Measurements from ENCODE around the gene KRT77.
"Not testable (repeated sequence)": the region's sequence is repeated elsewhere in the genome, so short reads cannot be mapped to it uniquely, and the experiment has no call there.

KRT77 gene

DNA sequence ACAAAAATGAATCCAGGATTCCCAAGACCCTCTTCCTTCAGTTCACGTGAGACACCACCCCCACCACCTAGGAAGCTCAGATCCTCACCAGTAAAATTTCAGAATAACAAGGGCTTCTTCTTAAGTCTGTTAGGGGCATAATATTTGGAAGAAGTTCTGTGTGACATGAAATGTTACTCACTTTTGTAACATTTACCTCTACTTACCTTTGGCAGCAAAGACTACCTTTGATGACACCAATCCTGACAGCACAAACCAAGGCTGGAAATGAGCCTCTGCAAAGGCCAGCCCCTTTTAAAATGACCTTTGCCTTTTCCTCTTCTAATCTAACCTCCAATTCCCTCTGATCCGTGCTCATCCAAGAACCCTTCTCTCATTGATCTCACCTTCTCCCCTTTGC is 19.4 kb upstream of the KRT77 start:
- no peak for DNase-seq (ENCODE audit: low spot score)

DNA sequence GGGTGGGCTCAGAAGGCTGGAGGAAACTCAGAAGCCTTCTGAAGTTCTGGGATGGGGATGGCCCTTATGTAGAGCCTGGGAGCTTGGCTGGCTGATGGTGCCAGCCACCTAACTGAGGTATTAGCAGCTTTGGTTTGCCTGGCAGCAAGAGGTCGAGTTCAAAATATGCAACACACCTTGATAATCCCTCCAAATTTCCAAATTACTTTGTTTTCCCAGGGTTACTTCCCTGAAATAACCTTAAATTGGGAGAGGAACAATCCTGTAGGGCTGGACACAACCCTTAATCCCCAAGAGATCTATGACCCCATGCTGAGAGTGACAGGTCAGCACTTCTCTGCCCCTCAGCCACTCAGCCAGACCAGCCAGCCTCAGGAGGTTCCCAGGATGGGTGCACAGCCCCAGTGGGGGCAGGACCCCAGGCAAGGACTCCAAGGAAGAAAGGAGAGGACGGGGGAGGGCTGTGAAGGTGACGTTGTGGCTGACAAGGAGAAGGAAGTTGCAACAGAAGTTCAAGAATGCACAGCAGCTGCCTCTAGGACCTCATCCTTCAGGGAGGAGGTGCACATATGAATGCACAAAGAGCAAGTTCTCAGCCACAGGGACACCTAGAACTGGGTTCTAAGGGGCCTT is 18.6 kb upstream of the KRT77 start:
- DNase-seq (ENCODE audit: low spot score) = no peak

- no peak for DNase-seq (ENCODE audit: low spot score)
Observed at GRCh38 chr12:52720365-52720886, 17.1 kb upstream of the KRT77 start.

GRCh38 chr12:52716061-52716460 is 12.7 kb upstream of the KRT77 start:
- no peak for DNase-seq (ENCODE audit: low spot score)

GRCh38 chr12:52715416-52715815 is 12.1 kb upstream of the KRT77 start:
- no peak for DNase-seq (ENCODE audit: low spot score)

DNA sequence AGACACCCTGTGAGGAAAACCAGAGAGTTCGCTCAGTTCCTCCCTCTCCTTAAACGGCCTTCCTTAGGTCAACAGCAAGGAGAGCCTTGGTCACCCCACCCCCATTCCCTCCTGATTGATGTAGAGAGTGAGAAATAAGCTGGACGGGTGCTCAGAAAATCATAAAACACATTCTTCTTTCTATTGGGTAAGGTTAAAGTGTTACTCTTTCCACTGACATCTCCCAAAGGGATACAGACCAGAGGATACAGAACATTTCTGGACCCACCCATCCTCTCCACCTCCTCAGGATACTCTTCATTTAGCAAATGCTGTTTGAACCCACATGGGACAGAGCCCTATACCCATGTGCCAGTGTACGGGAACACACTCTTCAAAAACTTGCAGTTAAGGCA is 11.6 kb upstream of the KRT77 start:
- DNase-seq (ENCODE audit: low spot score) = no peak

DNA sequence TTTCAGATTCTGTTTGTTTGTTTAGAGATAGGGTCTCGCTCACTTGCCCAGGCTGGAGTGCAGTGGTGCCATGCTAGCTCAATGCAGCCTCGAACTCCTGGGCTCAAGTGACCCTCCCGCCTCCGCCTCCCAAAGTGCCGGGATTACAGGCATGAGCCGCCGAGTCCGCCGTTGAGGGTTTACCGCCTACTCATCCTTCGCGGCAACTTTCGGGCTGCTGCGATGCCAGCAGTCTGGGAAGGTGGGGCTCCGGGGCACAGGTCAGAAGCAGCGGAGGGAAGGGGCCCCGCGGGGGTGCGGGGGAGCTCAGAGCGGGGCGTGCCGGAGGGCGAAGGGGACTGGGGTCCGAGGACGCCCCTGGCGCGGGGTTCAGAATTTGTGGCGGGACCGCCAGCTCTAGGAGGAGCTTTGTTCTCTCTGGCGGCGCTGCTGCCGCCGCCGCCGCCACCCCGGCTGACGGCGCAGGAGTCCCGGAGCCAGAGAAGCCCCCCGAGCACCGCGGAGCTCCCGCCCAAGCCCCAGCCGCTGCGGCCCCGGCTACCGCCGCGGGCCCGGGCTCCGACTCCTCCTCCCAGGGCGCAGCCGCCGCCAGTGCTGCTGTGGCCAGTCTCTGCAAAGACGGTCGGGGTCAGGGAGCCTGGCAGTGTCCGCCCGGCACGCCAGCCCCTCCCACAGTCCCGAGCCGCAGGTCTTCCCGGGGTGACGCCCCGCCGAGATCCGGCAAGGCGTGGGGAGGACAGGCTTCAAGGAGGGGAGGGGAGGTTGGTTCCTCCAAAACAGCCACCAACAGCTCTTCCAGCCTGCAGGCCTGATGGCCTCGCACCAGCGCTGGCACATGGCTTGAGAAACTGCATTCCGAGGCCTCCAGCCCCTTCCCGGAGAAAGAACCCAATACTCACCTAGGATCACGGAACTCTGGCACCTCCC is 10.9 kb upstream of the KRT77 start:
- DNase-seq (ENCODE audit: low spot score) = no peak

- DNase-seq (ENCODE audit: low spot score) = not testable (repeated sequence)
Observed at GRCh38 chr12:52712122-52712521, 8.8 kb upstream of the KRT77 start.

DNA sequence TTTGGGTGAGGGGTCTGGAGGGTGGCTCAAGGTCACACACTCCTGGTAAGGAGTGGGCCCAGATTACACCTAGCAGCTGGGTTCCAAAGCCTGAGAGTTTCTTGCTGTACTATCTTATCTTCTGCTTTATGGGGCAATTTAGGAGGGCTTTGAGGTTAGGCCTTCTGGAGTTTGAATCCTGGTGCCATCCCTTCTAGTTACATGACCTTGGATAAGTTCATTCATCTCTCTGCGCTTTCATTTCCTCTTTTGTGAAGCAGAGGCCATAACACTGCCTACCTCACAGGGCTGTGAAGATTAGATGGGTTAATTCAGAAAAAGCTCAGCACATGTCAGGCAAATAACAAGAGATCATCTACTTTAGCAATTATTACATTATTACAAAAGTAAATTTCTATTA is 7.4 kb upstream of the KRT77 start:
- DNase-seq (ENCODE audit: low spot score) = no peak

DNA sequence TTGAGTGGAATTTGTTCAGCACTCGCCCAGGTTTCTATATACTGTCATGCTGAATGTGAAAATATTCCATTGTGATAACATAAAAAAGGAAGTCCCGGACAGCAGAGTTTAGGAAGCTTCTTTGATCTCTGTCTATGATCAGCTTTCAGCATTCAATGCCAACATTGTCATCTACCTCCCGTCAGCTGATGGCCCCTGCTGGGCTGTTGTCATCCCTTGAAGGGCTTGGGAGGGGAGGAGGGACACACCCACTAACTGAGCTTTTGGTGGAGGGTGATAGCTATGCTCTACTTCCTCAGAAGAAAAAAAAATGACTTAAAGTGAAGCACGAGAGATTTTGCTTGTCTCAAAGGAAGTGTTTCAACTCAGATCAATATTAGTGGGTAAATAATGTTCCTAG is 4.7 kb upstream of the KRT77 start:
- no peak for DNase-seq (ENCODE audit: low spot score)

DNA sequence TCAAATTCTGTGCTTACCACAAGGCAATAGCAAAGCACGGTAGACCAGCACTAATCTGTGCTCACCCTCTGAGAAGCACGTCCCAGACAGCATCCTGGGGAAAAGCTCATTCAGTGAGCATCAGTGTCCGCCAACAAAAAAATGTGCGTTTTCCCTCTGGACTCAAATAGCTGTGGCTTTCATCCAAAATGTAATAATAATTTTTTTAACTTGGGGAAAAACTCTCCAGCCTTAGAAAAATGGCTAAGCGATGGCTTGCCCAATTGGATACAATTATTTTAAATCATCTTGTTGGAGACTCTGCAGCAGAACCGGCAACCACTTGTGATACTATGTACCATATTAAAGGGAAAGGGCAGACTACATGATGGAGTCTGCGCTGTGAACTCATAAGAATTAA is 1.1 kb upstream of the KRT77 start:
- DNase-seq (ENCODE audit: low spot score) = no peak

DNA sequence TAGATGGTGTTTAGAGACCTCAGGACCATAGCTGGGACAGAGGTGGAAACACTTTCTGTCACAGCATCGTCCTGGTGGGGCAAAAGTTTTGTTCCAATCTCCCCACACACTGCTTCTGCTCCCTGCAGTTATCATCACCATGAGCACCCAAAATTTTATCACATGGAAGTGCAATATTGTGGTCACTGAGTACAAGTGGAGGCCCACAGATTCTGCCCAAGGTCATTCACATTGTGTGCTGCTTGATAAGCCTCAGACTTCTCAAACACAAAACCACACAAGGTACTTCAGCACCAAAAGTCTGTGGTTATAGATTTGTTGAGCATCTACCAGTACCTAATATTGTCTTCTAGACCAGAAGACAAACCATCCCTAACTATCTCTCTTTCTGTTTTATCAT is 554 bp upstream of the KRT77 start:
- DNase-seq (ENCODE audit: low spot score) = no peak

GRCh38 chr12:52702338-52702737 is 986 bp downstream of the KRT77 start:
- no peak for DNase-seq (ENCODE audit: low spot score)

DNA sequence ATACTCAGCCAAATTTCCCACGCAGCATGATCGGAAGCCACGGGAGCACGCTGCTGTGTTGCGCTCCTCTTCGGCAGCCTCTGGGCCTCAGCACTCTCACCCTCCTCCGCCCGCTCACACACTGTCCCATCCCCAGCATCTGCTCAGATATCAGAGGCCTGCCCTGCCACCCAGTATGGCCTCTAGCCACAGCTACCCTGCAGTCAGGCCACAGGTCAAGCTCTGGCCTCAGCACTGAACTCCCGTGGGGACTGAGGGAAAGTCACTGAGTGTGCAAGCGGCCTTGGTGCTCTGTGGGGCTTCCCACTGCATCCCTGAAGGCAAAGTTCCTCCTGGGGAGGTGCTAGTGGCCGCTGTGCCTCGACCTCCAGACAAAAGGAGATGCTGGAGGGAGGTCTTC is 2.0 kb downstream of the KRT77 start:
- no peak for DNase-seq (ENCODE audit: low spot score)

DNA sequence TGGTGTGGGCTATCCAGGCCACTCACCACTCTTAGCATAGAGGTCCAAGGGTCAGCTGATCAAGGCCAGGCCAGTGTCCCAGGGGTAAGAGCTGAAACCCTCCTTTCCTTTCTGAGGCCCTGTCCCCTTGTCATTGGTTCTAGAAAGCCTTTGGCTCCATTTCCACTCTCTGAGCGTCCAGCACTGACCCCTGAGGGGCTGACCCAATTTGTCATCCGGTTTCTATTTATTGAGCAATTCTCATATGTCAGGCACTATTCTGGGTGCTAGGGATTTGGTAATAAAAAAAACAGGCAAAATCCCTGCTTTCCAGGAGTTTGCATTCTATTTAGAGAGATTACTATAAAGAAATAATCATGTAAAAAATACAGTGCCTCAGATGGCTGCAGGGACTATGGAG is 3.4 kb downstream of the KRT77 start:
- no peak for DNase-seq (ENCODE audit: low spot score)

DNA sequence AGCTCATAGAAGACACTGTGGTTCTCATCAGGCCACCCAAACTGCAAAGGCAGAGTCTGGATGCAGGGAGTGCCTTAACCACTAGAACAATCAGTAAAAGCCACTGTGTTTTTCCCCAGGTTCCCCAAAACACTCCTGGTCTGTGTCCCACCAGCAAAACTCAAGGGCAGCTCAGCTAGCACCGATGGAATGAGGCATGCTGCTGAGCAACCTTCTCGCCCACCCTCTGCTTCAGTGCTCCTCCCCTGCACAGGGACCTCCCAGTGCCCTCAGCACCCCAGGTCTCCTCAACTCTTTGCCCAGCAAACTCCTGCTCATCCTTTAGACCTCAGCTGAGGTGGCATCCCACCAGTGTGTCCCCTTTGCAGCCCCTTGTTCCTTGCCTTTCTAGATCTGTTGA is 4.0 kb downstream of the KRT77 start:
- no peak for DNase-seq (ENCODE audit: low spot score)

GRCh38 chr12:52698651-52699340 is 4.5 kb downstream of the KRT77 start:
- no peak for DNase-seq (ENCODE audit: low spot score)

GRCh38 chr12:52697058-52697582 is 6.2 kb downstream of the KRT77 start:
- no peak for DNase-seq (ENCODE audit: low spot score)

DNA sequence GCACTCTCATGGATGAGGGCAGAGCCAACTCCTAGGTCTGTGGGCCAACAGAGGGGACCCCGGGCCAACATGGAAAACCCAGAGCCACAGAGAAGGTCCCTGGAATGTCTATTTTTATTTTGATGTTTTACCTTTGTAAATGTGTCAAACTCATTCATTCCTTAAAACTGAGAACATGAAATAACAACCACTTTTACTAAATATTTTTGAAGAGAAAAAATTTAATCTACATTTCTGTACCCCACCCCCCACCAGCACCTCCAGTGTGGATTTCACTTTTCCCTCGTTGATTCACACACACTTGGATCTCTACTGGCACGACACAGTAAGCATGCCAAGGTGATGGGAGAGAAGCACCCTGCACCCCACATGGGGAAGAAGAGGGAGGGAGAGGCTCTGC is 6.7 kb downstream of the KRT77 start:
- no peak for DNase-seq (ENCODE audit: low spot score)

DNA sequence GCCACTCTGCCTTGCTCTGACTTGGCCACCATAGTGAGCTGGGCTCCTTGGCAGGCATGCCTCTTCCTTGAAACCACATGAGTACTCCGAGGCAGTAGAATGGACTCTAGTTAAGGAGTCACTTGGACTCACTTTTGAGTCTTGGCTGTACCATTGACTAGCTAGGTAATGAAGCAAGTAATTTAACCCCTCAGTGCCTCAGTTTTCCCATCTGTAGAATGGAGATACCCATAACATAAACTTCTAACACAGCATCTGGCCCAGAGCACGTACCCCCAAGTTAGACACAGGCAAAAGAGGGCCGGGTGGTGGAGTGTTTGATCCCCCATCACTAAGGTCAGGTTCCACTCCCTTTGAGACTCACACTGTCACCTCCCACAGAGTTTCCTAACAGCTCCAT is 8.3 kb downstream of the KRT77 start:
- no peak for DNase-seq (ENCODE audit: low spot score)

GRCh38 chr12:52694151-52694550 is 9.2 kb downstream of the KRT77 start:
- DNase-seq (ENCODE audit: low spot score) = no peak

- DNase-seq (ENCODE audit: low spot score) = no peak
Observed at GRCh38 chr12:52693261-52693660, 10.1 kb downstream of the KRT77 start.

GRCh38 chr12:52692254-52692653 is 11.1 kb downstream of the KRT77 start:
- DNase-seq (ENCODE audit: low spot score) = no peak

Measured in GM03348 (cell line).